H9 (cell line): ENCODE measurements around the gene AP1G2. TPM values are rescaled to one million over a fixed set of nuclear protein-coding genes. Genes with fewer than 3 reads are reported as not detected.

ENCODE experiments used
- DNase-seq: peaks from one replicate; pipeline ENCODE4 v3.0.0-alpha.2; 2017
- H2AFZ ChIP-seq: one replicate; pipeline ENCODE4 v1.6.1; 2013; ENCODE audit warnings: mild to moderate bottlenecking, low read length, control low read depth, moderate library complexity
- H2AK5ac ChIP-seq: 2 replicates; pipeline ENCODE4 v1.6.1; 2013; ENCODE audit warnings: low read length, control low read depth, mixed read lengths; ENCODE audit not compliant: insufficient read length
- H2BK120ac ChIP-seq: one replicate; pipeline ENCODE4 v1.6.1; 2013; ENCODE audit warnings: low read depth, mild to moderate bottlenecking, low read length, control low read depth, inconsistent platforms; ENCODE audit not compliant: poor library complexity, severe bottlenecking
- H2BK12ac ChIP-seq: 2 replicates; pipeline ENCODE4 v1.6.1; 2013; ENCODE audit warnings: low read length, control low read depth, mixed read lengths, low read depth; ENCODE audit not compliant: insufficient read length
- H2BK15ac ChIP-seq: 2 replicates; pipeline ENCODE4 v1.6.1; 2013; ENCODE audit warnings: low read depth, low read length, control low read depth
- H2BK20ac ChIP-seq: one replicate; pipeline ENCODE4 v1.6.1; 2013; ENCODE audit warnings: low read depth, mild to moderate bottlenecking, low read length, control low read depth, inconsistent platforms; ENCODE audit not compliant: poor library complexity, severe bottlenecking
- H2BK5ac ChIP-seq: 2 replicates; pipeline ENCODE4 v1.6.1; 2013; ENCODE audit warnings: low read length, control low read depth, mixed read lengths; ENCODE audit not compliant: insufficient read length
- H3K14ac ChIP-seq: 2 replicates; pipeline ENCODE4 v1.6.1; 2013; ENCODE audit warnings: low read length, control low read depth; ENCODE audit not compliant: insufficient read depth
- H3K18ac ChIP-seq: 2 replicates; pipeline ENCODE4 v1.6.1; 2013; ENCODE audit warnings: low read depth, mild to moderate bottlenecking, mixed read lengths, low read length, control low read depth; ENCODE audit not compliant: insufficient read length
- H3K23ac ChIP-seq: 2 replicates; pipeline ENCODE4 v1.6.1; 2013; ENCODE audit warnings: low read length, control low read depth, mixed read lengths, low read depth; ENCODE audit not compliant: insufficient read length
- H3K23me2 ChIP-seq: 2 replicates; pipeline ENCODE4 v1.6.1; 2013; ENCODE audit warnings: low read depth, mild to moderate bottlenecking, mixed read lengths, low read length, control low read depth; ENCODE audit not compliant: insufficient read length, poor library complexity, severe bottlenecking
- H3K27ac ChIP-seq: 2 replicates; pipeline ENCODE4 v1.5.1; 2013; ENCODE audit warnings: low read length, control low read depth, mixed read lengths, low read depth; ENCODE audit not compliant: insufficient read length
- H3K27me3 ChIP-seq: 2 replicates; pipeline ENCODE4 v1.6.1; 2013; ENCODE audit warnings: low read length, control low read depth, inconsistent platforms; ENCODE audit not compliant: insufficient read depth
- H3K4ac ChIP-seq: 2 replicates; pipeline ENCODE4 v1.6.1; 2013; ENCODE audit warnings: low read depth, mild to moderate bottlenecking, control low read depth, inconsistent platforms, low read length, moderate library complexity
- H3K4me1 ChIP-seq: 2 replicates; pipeline ENCODE4 v1.6.1; 2013; ENCODE audit warnings: low read length, control low read depth, inconsistent platforms; ENCODE audit not compliant: insufficient read depth
- H3K4me2 ChIP-seq: 2 replicates; pipeline ENCODE4 v1.6.1; 2013; ENCODE audit warnings: low read length, control low read depth, mixed read lengths; ENCODE audit not compliant: insufficient read length, insufficient read depth
- H3K56ac ChIP-seq: 2 replicates; pipeline ENCODE4 v1.6.1; 2013; ENCODE audit warnings: low read depth, mild to moderate bottlenecking, mixed read lengths, low read length, control low read depth; ENCODE audit not compliant: insufficient read length
- H3K79me1 ChIP-seq: 2 replicates; pipeline ENCODE4 v1.6.1; 2013; ENCODE audit warnings: low read depth, mild to moderate bottlenecking, moderate library complexity, low read length, control low read depth, inconsistent platforms; ENCODE audit not compliant: insufficient read depth, poor library complexity, severe bottlenecking
- H3K79me2 ChIP-seq: 2 replicates; pipeline ENCODE4 v1.6.1; 2013; ENCODE audit warnings: low read length, control low read depth, inconsistent platforms; ENCODE audit not compliant: insufficient read depth
- H3K9ac ChIP-seq: 2 replicates; pipeline ENCODE4 v1.6.1; 2013; ENCODE audit warnings: low read length, control low read depth, mixed read lengths; ENCODE audit not compliant: insufficient read length; ENCODE audit errors: extremely low read depth
- H3K9me3 ChIP-seq: one replicate; pipeline ENCODE4 v1.6.1; 2013; ENCODE audit warnings: low read depth, low read length, inconsistent platforms; ENCODE audit not compliant: control insufficient read depth
- H3T11ph ChIP-seq: one replicate; pipeline ENCODE4 v1.6.1; 2013; ENCODE audit warnings: mild to moderate bottlenecking, low read length, control low read depth, inconsistent platforms
- H4K20me1 ChIP-seq: one replicate; pipeline ENCODE4 v1.6.1; 2013; ENCODE audit not compliant: control insufficient read depth, insufficient read length, insufficient read depth
- H4K5ac ChIP-seq: 2 replicates; pipeline ENCODE4 v1.6.1; 2013; ENCODE audit warnings: low read depth, mild to moderate bottlenecking, mixed read lengths, low read length, control low read depth; ENCODE audit not compliant: insufficient read length
- H4K8ac ChIP-seq: replicated peaks from 2 replicates; pipeline ENCODE4 v1.6.1; 2013; ENCODE audit warnings: low read length, control low read depth, mixed read lengths, low read depth; ENCODE audit not compliant: insufficient read length
- H4K91ac ChIP-seq: 2 replicates; pipeline ENCODE4 v1.6.1; 2013; ENCODE audit warnings: low read depth, mild to moderate bottlenecking, moderate library complexity, mixed read lengths, low read length, control low read depth; ENCODE audit not compliant: insufficient read length
- H3K27ac Mint-ChIP-seq, 3 experiments: 2 replicates in 2 of 3; 3 replicates in 1 of 3; pipeline ENCODE4 v1.8.0; 2020 to 2021; ENCODE audit warnings: mixed read lengths in 3 of 3, mild to moderate bottlenecking in 1 of 3, moderate library complexity in 1 of 3
- H3K27me3 Mint-ChIP-seq: 2 replicates; pipeline ENCODE4 v1.8.0; 2021; ENCODE audit warnings: low read depth, mild to moderate bottlenecking, moderate library complexity, mixed read lengths
- H3K36me3 Mint-ChIP-seq, 3 experiments: 2 replicates in 2 of 3; 3 replicates in 1 of 3; pipeline ENCODE4 v1.8.0; 2020 to 2021; ENCODE audit warnings: low read depth in 3 of 3, mixed read lengths in 3 of 3; ENCODE audit not compliant: insufficient read depth in 1 of 3
- H3K4me1 Mint-ChIP-seq, 2 experiments: 2 replicates each; pipeline ENCODE4 v1.8.0; 2020; ENCODE audit warnings: mixed read lengths in 2 of 2
- H3K4me3 Mint-ChIP-seq, 2 experiments: 2 replicates in 1 of 2; 3 replicates in 1 of 2; pipeline ENCODE4 v1.8.0; 2020 to 2021; ENCODE audit warnings: mild to moderate bottlenecking in 2 of 2, mixed read lengths in 2 of 2, moderate library complexity in 1 of 2
- H3K9me3 Mint-ChIP-seq, 2 experiments: 2 replicates in 1 of 2; 3 replicates in 1 of 2; pipeline ENCODE4 v1.8.0; 2020; ENCODE audit warnings: mild to moderate bottlenecking in 2 of 2, mixed read lengths in 2 of 2, moderate library complexity in 1 of 2
- CTCF ChIP-seq: fragments of 200-600 bp; sonication (generic); conservative IDR thresholded peaks from 3 replicates; pipeline ENCODE4 v1.8.0; 2021; ENCODE audit warnings: antibody characterized with exemption, mild to moderate bottlenecking
- WGBS: extraction: QIAGEN DNeasy Blood & Tissue Kit; methylation state at CpG from one replicate; pipeline ENCODE4 v1.1.7; 2013; ENCODE audit warnings: missing lambda C conversion rate, low lambda C conversion rate, mixed read lengths; ENCODE audit not compliant: insufficient read length; ENCODE audit errors: extremely low coverage; 5-methylcytosine and 5-hydroxymethylcytosine counted together
- total RNA-seq: library from RNA; stranded (reverse); gene quantifications from 2 replicates; pipeline ENCODE4 v1.2.1, GENCODE V29; 2021

The AP1G2 gene
- total RNA-seq, 1 experiment from 2014 or later, result 107 TPM

- no peak overlapping the region for H3K23ac ChIP-seq
- peak overlapping the region in 1 of 2 experiments; percentile 6; a peak in 1 of 5 replicates for H3K4me3 Mint-ChIP-seq
- no peak overlapping the region for H3K56ac ChIP-seq
- H3T11ph ChIP-seq, result no peak overlapping the region
- H3K27me3 ChIP-seq, result no peaks in the 10 kb centered on the region
- H4K8ac ChIP-seq, result no peak overlapping the region
- no peak overlapping the region for H3K27ac ChIP-seq
- H3K4me1 Mint-ChIP-seq, result peaks cover 42 to 46% of the 10 kb centered on the region in 2 experiments
- no peaks in the 10 kb centered on the region for H3K27me3 Mint-ChIP-seq
- H2AK5ac ChIP-seq, result no peak overlapping the region
- no peak overlapping the region for H2BK20ac ChIP-seq
- no peak overlapping the region for H2BK12ac ChIP-seq
- no peak overlapping the region for H2BK5ac ChIP-seq
- no peak for DNase-seq
- no peaks in the 10 kb centered on the region for H3K79me2 ChIP-seq
- no peak overlapping the region for H3K18ac ChIP-seq
- peaks cover 13% of the 10 kb centered on the region; the same call in 1 of the 2 replicates for H3K4me1 ChIP-seq
- peaks cover 19% of the 10 kb centered on the region for H3K23me2 ChIP-seq
- H3K9ac ChIP-seq, result no peak overlapping the region
- no peak for TF ChIP-seq CTCF
- H4K20me1 ChIP-seq, result no peaks in the 10 kb centered on the region
- no peak overlapping the region for H2BK15ac ChIP-seq
- no peak overlapping the region for H3K14ac ChIP-seq
- no peak overlapping the region for H3K4ac ChIP-seq
- H4K91ac ChIP-seq, result no peak overlapping the region
- no CpG with 5 or more reads among the region's 4 CpGs for WGBS
- H2BK120ac ChIP-seq, result no peak overlapping the region
- H2AFZ ChIP-seq, result no peak overlapping the region
- no peak overlapping the region for H4K5ac ChIP-seq
- peaks cover 30 to 43% (median 40%) of the 10 kb centered on the region in 3 experiments; a peak in 6 of 7 replicates for H3K36me3 Mint-ChIP-seq
- H3K9me3 Mint-ChIP-seq, result no peaks in the 10 kb centered on the region; a peak in 1 of 5 replicates
- peak overlapping the region in 2 of 3 experiments; percentile 32 to 50; a peak in 4 of 7 replicates for H3K27ac Mint-ChIP-seq
- no peaks in the 10 kb centered on the region for H3K9me3 ChIP-seq
- no peak overlapping the region for H3K4me2 ChIP-seq
- no peaks in the 10 kb centered on the region for H3K79me1 ChIP-seq
These were observed 31.6 kb downstream of the AP1G2 start for GRCh38 chr14:23535943-23536342.
